HepG2 (cell line): Measurements from ENCODE around the gene MBTPS1. TPM values are rescaled to one million over a fixed set of nuclear protein-coding genes. Genes with fewer than 3 reads are reported as not detected.

Experiments used
- FOXC1 ChIP-seq: sonication (generic); formaldehyde crosslinking; IDR thresholded peaks from 2 replicates; pipeline ENCODE4 v1.8.0; 2022; ENCODE audit warnings: mild to moderate bottlenecking, missing genetic modification reagents, borderline replicate concordance
- FOXM1 ChIP-seq: sonication (generic); formaldehyde crosslinking; IDR thresholded peaks from 2 replicates; pipeline ENCODE4 v1.5.0; 2020; ENCODE audit warnings: missing genetic modification reagents
- GPN1 ChIP-seq: sonication (generic); formaldehyde crosslinking; IDR thresholded peaks from 2 replicates; pipeline ENCODE4 v1.5.1; 2020; ENCODE audit warnings: missing genetic modification reagents, borderline replicate concordance
- MEIS2 ChIP-seq: sonication (generic); formaldehyde crosslinking; IDR thresholded peaks from 2 replicates; pipeline ENCODE4 v1.9.0; 2021; ENCODE audit warnings: mild to moderate bottlenecking, missing genetic modification reagents
- MIXL1 ChIP-seq: IDR thresholded peaks from 2 replicates; pipeline ENCODE4 v1.6.1; 2016
- SAFB2 ChIP-seq: sonication (generic); formaldehyde crosslinking; IDR thresholded peaks from 2 replicates; pipeline ENCODE4 v1.5.1; 2020; ENCODE audit warnings: missing genetic modification reagents, low read depth, mild to moderate bottlenecking, borderline replicate concordance
- SMAD9 ChIP-seq: sonication (generic); formaldehyde crosslinking; IDR thresholded peaks from 2 replicates; pipeline ENCODE4 v1.5.1; 2020; ENCODE audit warnings: mild to moderate bottlenecking, missing genetic modification reagents
- SP1 ChIP-seq, 2 experiments: fragments of 450-650 bp in 1 of 2; sonication (generic) in 1 of 2; formaldehyde crosslinking in 1 of 2; IDR thresholded peaks; 2 replicates each; pipeline versions ENCODE4 v1.4.0 to v1.6.1; 2016 to 2020; ENCODE audit warnings: missing genetic modification reagents in 1 of 2
- TSC22D2 ChIP-seq: sonication (generic); formaldehyde crosslinking; IDR thresholded peaks from 2 replicates; pipeline ENCODE4 v1.5.1; 2020; ENCODE audit warnings: missing genetic modification reagents, mild to moderate bottlenecking, borderline replicate concordance
- ZNF121 ChIP-seq: sonication (generic); formaldehyde crosslinking; IDR thresholded peaks from 2 replicates; pipeline ENCODE4 v1.5.0; 2020; ENCODE audit warnings: mild to moderate bottlenecking, missing genetic modification reagents
- ZNF225 ChIP-seq: sonication (generic); formaldehyde crosslinking; IDR thresholded peaks from 2 replicates; pipeline ENCODE4 v1.4.0; 2020; ENCODE audit warnings: mild to moderate bottlenecking, missing genetic modification reagents
- ZNF343 ChIP-seq: sonication (generic); formaldehyde crosslinking; IDR thresholded peaks from 2 replicates; pipeline ENCODE4 v1.4.0; 2020; ENCODE audit warnings: mild to moderate bottlenecking, missing genetic modification reagents
- ZNF567 ChIP-seq: sonication (generic); formaldehyde crosslinking; IDR thresholded peaks from 2 replicates; pipeline ENCODE4 v1.8.1; 2023; ENCODE audit warnings: mild to moderate bottlenecking, missing genetic modification reagents, borderline replicate concordance
- ZNF652 ChIP-seq: IDR thresholded peaks from 2 replicates; pipeline ENCODE4 v1.6.1; 2016; ENCODE audit warnings: low read depth, borderline replicate concordance
- ZNF678 ChIP-seq: sonication (generic); formaldehyde crosslinking; IDR thresholded peaks from 2 replicates; pipeline ENCODE4 v1.4.0; 2020; ENCODE audit warnings: mild to moderate bottlenecking, missing genetic modification reagents
- polyA plus RNA-seq, 8 experiments: library from polyadenylated mRNA; depleted of rRNA in 3 of 8; stranded (reverse) in 7 of 8; unstranded in 1 of 8; fragments of >200 nt; fragmentation: Illumina TruSeq in 4 of 8; extraction: Trizol in 4 of 8; gene quantifications; 2 replicates each; pipeline versions ENCODE4 v1.2.1 to v1.2.3, GENCODE V29; 2011 to 2016; ENCODE audit warnings: low read depth in 4 of 8, missing spikeins in 1 of 8, mixed read lengths in 1 of 8; ENCODE audit not compliant: insufficient read depth in 1 of 8
- total RNA-seq, 5 experiments: library from RNA; depleted of rRNA; stranded (reverse); fragments of >200 nt; fragmentation: Illumina TruSeq; extraction: Trizol; gene quantifications; 2 replicates each; pipeline ENCODE4 v1.2.3, GENCODE V29; 2016; ENCODE audit warnings: low read depth in 1 of 5
- TF ChIP-seq, protein P1 (sequence below): sonication (generic); formaldehyde crosslinking; IDR thresholded peaks from 2 replicates; pipeline ENCODE4 v1.4.0; 2020; ENCODE audit warnings: mild to moderate bottlenecking, missing genetic modification reagents
- TF ChIP-seq, protein P2 (sequence below): sonication (generic); formaldehyde crosslinking; IDR thresholded peaks from 2 replicates; pipeline ENCODE4 v1.5.0; 2020; ENCODE audit warnings: mild to moderate bottlenecking, low read depth, missing genetic modification reagents, borderline replicate concordance
- TF ChIP-seq, protein P3 (sequence below): sonication (generic); formaldehyde crosslinking; IDR thresholded peaks from 2 replicates; pipeline ENCODE4 v1.5.0; 2020; ENCODE audit warnings: mild to moderate bottlenecking, missing genetic modification reagents
- TF ChIP-seq, protein P4 (sequence below): sonication (generic); formaldehyde crosslinking; IDR thresholded peaks from 2 replicates; pipeline ENCODE4 v1.5.1; 2020; ENCODE audit warnings: mild to moderate bottlenecking, missing genetic modification reagents

Gene MBTPS1
- total and polyA plus RNA-seq, 2 of the 13 experiments (the other 11 are each of a cell fraction or from before 2014, with no cell fraction given): 56.7 to 91.3 TPM

DNA sequence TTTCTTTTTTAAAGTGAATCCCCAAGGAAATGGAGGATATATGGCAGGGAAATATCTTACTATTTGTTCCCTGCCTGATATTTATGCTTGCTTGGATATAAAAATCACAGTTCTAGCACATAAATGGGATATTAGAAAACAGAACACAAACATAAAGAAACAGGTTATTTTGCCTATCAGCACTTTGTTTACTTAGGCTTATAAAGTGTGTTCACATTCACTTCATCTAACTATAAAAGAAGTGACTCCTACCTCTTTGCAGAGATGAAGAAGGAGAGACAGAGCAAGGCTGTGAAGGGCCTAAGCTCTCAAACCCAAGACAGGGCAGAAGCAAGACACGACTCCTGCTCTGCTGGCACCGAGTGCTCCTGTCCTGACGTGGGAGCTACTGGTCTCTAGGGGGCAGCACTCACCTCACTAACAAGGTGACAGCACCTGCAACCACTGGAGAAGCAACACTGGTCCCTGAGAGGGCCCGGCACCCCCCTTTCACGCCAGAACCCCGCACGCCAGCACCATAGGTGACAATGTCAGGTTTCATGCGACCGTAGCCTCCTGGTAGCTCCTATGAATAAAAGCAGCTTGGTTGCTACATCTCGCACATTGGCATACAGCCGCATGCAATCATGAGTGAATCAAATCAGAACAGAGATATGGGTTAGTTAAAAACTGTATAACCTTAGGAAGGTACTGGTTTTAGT lies 32.0 kb downstream of the MBTPS1 start (continued):
- TF ChIP-seq, protein P1, sequence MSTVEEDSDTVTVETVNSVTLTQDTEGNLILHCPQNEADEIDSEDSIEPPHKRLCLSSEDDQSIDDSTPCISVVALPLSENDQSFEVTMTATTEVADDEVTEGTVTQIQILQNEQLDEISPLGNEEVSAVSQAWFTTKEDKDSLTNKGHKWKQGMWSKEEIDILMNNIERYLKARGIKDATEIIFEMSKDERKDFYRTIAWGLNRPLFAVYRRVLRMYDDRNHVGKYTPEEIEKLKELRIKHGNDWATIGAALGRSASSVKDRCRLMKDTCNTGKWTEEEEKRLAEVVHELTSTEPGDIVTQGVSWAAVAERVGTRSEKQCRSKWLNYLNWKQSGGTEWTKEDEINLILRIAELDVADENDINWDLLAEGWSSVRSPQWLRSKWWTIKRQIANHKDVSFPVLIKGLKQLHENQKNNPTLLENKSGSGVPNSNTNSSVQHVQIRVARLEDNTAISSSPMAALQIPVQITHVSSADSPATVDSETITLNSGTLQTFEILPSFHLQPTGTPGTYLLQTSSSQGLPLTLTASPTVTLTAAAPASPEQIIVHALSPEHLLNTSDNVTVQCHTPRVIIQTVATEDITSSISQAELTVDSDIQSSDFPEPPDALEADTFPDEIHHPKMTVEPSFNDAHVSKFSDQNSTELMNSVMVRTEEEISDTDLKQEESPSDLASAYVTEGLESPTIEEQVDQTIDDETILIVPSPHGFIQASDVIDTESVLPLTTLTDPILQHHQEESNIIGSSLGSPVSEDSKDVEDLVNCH (CRISPR knock-in tag): no peak
- TF ChIP-seq SMAD9 (CRISPR knock-in tag) (no peak), FOXM1 (CRISPR knock-in tag) (no peak), ZNF121 (CRISPR knock-in tag) (no peak), ZNF652 (CRISPR knock-in tag) (no peak), MIXL1 (CRISPR knock-in tag) (peak; percentile 48; the same call in 1 of the 2 replicates), TSC22D2 (CRISPR knock-in tag) (no peak), FOXC1 (peak; percentile 41; the same call in 1 of the 2 replicates), MEIS2 (no peak; the same call in 1 of the 2 replicates), GPN1 (CRISPR knock-in tag) (no peak), ZNF567 (CRISPR knock-in tag) (0 out of 2 replicates have a peak, but pooled peaks have one; percentile 61), ZNF678 (CRISPR knock-in tag) (no peak), SAFB2 (CRISPR knock-in tag) (0 out of 2 replicates have a peak, but pooled peaks have one; percentile 21), ZNF343 (0 out of 2 replicates have a peak, but pooled peaks have one; percentile 46), ZNF225 (CRISPR knock-in tag) (no peak), SP1 (IDR thresholded peaks at IDR 0.05) (no peak), SP1 (CRISPR knock-in tag; IDR thresholded peaks at IDR 0.05) (0 out of 2 replicates have a peak, but pooled peaks have one; percentile 19)
- TF ChIP-seq, protein P2, sequence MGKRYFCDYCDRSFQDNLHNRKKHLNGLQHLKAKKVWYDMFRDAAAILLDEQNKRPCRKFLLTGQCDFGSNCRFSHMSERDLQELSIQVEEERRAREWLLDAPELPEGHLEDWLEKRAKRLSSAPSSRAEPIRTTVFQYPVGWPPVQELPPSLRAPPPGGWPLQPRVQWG (CRISPR knock-in tag): no peak
- TF ChIP-seq, protein P3, sequence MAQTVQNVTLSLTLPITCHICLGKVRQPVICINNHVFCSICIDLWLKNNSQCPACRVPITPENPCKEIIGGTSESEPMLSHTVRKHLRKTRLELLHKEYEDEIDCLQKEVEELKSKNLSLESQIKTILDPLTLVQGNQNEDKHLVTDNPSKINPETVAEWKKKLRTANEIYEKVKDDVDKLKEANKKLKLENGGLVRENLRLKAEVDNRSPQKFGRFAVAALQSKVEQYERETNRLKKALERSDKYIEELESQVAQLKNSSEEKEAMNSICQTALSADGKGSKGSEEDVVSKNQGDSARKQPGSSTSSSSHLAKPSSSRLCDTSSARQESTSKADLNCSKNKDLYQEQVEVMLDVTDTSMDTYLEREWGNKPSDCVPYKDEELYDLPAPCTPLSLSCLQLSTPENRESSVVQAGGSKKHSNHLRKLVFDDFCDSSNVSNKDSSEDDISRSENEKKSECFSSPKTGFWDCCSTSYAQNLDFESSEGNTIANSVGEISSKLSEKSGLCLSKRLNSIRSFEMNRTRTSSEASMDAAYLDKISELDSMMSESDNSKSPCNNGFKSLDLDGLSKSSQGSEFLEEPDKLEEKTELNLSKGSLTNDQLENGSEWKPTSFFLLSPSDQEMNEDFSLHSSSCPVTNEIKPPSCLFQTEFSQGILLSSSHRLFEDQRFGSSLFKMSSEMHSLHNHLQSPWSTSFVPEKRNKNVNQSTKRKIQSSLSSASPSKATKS: no peak
- TF ChIP-seq, protein P4, sequence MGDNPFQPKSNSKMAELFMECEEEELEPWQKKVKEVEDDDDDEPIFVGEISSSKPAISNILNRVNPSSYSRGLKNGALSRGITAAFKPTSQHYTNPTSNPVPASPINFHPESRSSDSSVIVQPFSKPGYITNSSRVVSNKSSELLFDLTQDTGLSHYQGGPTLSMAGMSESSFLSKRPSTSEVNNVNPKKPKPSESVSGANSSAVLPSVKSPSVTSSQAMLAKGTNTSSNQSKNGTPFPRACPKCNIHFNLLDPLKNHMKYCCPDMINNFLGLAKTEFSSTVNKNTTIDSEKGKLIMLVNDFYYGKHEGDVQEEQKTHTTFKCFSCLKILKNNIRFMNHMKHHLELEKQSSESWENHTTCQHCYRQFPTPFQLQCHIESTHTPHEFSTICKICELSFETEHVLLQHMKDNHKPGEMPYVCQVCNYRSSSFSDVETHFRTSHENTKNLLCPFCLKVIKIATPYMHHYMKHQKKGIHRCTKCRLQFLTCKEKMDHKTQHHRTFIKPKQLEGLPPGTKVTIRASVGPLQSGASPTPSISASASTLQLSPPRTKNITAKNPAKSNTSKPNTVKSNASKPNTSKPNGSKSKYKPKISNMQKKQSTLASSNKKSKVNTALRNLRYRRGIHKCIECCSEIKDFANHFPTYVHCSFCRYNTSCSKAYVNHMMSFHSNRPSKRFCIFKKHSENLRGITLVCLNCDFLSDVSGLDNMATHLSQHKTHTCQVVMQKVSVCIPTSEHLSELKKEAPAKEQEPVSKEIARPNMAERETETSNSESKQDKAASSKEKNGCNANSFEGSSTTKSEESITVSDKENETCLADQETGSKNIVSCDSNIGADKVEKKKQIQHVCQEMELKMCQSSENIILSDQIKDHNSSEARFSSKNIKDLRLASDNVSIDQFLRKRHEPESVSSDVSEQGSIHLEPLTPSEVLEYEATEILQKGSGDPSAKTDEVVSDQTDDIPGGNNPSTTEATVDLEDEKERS (CRISPR knock-in tag): no peak
